Chondrocyte (in vitro differentiated cells): ENCODE data around the gene SCN2A. TPM values are rescaled to one million over a fixed set of nuclear protein-coding genes. Genes with fewer than 3 reads are reported as not detected.

Experiments
- DNase-seq: peaks from one replicate; pipeline ENCODE4 v3.0.0; 2021; ENCODE audit warnings: mixed read lengths, low spot score
- H3K27ac Mint-ChIP-seq: one replicate; pipeline ENCODE4 v1.8.0; 2021; ENCODE audit warnings: mild to moderate bottlenecking, moderate library complexity, mixed read lengths; ENCODE audit not compliant: unreplicated experiment
- H3K27me3 Mint-ChIP-seq: 2 replicates; pipeline ENCODE4 v1.8.0; 2021; ENCODE audit warnings: low read depth, mixed read lengths
- H3K36me3 Mint-ChIP-seq: 2 replicates; pipeline ENCODE4 v1.8.0; 2021; ENCODE audit warnings: low read depth, mixed read lengths
- H3K4me1 Mint-ChIP-seq: 2 replicates; pipeline ENCODE4 v1.8.0; 2021; ENCODE audit warnings: low read depth, mild to moderate bottlenecking, mixed read lengths
- H3K4me3 Mint-ChIP-seq: one replicate; pipeline ENCODE4 v1.8.0; 2021; ENCODE audit warnings: mild to moderate bottlenecking, moderate library complexity, mixed read lengths; ENCODE audit not compliant: unreplicated experiment
- H3K9me3 Mint-ChIP-seq: 2 replicates; pipeline ENCODE4 v1.8.0; 2021; ENCODE audit warnings: low read depth, mixed read lengths
- CTCF ChIP-seq: fragments of 200-600 bp; sonication (generic); IDR thresholded peaks from 2 replicates; pipeline ENCODE4 v1.5.0; 2021; ENCODE audit warnings: antibody characterized with exemption, mild to moderate bottlenecking, moderate library complexity
- long read RNA-seq: library from polyadenylated mRNA; stranded (forward); transcript quantifications from one replicate; pipeline ENCODE4 v2.0.0, GENCODE V29; 2021
- total RNA-seq: library from RNA; stranded (reverse); gene quantifications from 3 replicates; pipeline ENCODE4 v1.2.1, GENCODE V29; 2021

Gene SCN2A
- total RNA-seq, result 1.8 to 2.8 TPM (median 1.9 TPM) in 3 replicates
- long read RNA-seq, result 0 reads

GRCh38 chr2:165239230-165239629, at the start of gene SCN2A:
Gene SCN2A (plus strand): TSS chr2:165239414. CDS start chr2:165295824, 56,410 bp downstream.
- DNase-seq, result no peak

GRCh38 chr2:165191096-165191728, 48.0 kb upstream of the SCN2A start:
- Mint-ChIP-seq H3K9me3 (no peaks in the 10 kb centered on the region), H3K4me3 (no peak overlapping the region), H3K4me1 (no peaks in the 10 kb centered on the region), H3K36me3 (no peaks in the 10 kb centered on the region), H3K27me3 (peaks cover 6% of the 10 kb centered on the region), H3K27ac (no peak overlapping the region)
- no peak for DNase-seq
- no peak for TF ChIP-seq CTCF

More at GRCh38 chr2:165239230-165239629, at the start of gene SCN2A:
- H3K4me3 Mint-ChIP-seq, result no peak within 1 kb of the TSS
- H3K27me3 Mint-ChIP-seq, result peaks cover 24% of the 10 kb centered on the region
- H3K4me1 Mint-ChIP-seq, result no peaks in the 10 kb centered on the region
- H3K9me3 Mint-ChIP-seq, result no peaks in the 10 kb centered on the region
- TF ChIP-seq CTCF, result peak; percentile 89
- no peaks in the 10 kb centered on the region for H3K36me3 Mint-ChIP-seq
- no peak within 1 kb of the TSS for H3K27ac Mint-ChIP-seq

- H3K36me3 Mint-ChIP-seq, result no peaks in the 10 kb centered on the region
- no peaks in the 10 kb centered on the region for H3K4me1 Mint-ChIP-seq
- DNase-seq, result no peak
- no peak overlapping the region for H3K27ac Mint-ChIP-seq
- no peak overlapping the region for H3K4me3 Mint-ChIP-seq
- peaks cover 6% of the 10 kb centered on the region for H3K27me3 Mint-ChIP-seq
- TF ChIP-seq CTCF, result no peak
- no peaks in the 10 kb centered on the region for H3K9me3 Mint-ChIP-seq
Measured at GRCh38 chr2:165192729-165193128, 46.5 kb upstream of the SCN2A start.

- Mint-ChIP-seq H3K9me3 (no peaks in the 10 kb centered on the region), H3K4me1 (no peaks in the 10 kb centered on the region), H3K27ac (no peak overlapping the region), H3K4me3 (no peak overlapping the region), H3K36me3 (no peaks in the 10 kb centered on the region), H3K27me3 (peaks cover 6% of the 10 kb centered on the region)
- no peak for TF ChIP-seq CTCF
- DNase-seq, result no peak
Measured at GRCh38 chr2:165193178-165193777, 45.9 kb upstream of the SCN2A start.

- TF ChIP-seq CTCF, result no peak
- Mint-ChIP-seq H3K4me1 (no peaks in the 10 kb centered on the region), H3K4me3 (no peak overlapping the region), H3K27ac (no peak overlapping the region), H3K27me3 (peaks cover 5% of the 10 kb centered on the region), H3K9me3 (no peaks in the 10 kb centered on the region), H3K36me3 (no peaks in the 10 kb centered on the region)
- no peak for DNase-seq
Measured at GRCh38 chr2:165196411-165196810, 42.8 kb upstream of the SCN2A start.
